Stimulated activated CD4-positive, alpha-beta T cell treated with anti-CD3 and anti-CD28 coated beads, Interleukin-12 subunit alpha, Interleukin-12 subunit beta, amount 100 ng/mL, for 4 hours (primary cell): ENCODE data around the gene PCDH12.
A peak's percentile ranks its signal among the peaks of the same experiment; 100 is the strongest.
"Not testable (repeated sequence)": the region's sequence is repeated elsewhere in the genome, so short reads cannot be mapped to it uniquely, and the experiment has no call there.

Source experiments
- DNase-seq: peaks from one replicate; pipeline ENCODE4 v3.0.0-alpha.2; 2020

The PCDH12 gene

DNA sequence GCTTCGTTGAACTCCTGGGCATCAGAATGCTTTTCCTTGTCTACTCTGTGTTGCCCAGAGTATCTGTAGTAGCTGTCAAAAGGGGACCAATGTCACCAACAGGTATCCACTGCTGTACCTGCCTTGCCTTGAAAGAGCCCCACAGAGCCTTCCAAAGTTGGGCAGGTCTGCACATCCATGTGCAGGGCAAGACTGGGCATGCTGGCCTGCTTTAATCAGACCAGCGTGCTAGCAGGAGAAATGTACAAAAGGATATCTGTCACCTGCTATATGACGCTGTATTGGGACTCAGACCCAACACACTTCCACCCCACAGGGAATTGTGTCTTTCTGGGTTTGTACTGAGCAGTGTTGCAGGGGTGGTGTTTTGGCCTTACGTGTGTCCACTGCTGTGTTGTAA is 22.5 kb downstream of the PCDH12 start:
- no peak for DNase-seq

DNA sequence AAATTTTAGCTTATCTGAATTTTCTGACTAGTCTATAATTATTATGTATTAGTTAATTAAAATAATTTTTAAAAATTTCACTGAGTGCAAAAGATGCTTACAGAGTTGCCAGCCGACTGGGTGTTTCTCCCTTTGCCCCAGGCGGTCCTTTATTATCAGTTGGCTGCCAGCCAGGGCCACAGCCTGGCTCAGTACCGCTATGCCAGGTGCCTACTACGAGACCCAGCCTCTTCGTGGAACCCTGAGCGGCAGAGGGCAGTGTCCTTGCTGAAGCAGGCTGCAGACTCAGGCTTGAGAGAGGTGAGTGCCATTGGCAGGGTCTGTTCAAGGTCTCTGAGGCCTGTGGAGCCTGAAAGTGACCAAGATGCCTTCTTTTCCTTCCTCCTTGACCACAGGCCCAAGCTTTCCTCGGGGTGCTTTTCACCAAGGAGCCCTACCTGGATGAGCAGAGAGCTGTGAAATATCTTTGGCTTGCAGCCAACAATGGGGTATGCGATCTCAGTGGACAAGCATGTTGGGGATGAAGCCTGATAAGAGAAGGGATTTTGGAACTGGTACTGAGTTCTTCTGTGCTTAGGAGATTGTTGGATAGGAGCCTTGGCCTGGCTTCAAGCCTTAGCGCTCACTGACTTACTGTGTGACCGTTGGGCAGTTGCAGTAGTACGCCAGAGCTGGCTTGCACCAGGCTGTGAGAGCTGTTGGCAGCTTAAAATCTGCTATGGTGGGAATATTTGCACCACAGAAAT is 23.7 kb downstream of the PCDH12 start:
- DNase-seq, result no peak

DNA sequence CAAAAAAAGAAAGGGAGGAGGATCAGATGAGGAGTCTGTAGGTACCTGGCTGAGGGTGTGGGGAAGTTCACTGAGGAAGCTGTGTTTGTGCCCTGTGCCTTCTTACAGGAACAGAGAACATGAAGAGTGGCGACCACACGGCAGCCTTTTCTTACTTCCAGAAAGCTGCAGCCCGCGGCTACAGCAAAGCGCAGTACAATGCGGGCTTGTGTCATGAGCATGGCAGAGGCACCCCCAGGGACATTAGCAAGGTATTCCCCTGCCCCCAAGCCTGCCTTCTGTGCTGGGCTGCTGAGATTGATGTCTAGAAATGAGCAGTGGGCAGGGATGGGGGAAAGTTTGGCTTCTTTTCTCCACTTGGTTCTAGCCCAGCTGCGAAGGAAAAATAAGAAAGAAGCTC is 24.9 kb downstream of the PCDH12 start:
- no peak for DNase-seq

DNA sequence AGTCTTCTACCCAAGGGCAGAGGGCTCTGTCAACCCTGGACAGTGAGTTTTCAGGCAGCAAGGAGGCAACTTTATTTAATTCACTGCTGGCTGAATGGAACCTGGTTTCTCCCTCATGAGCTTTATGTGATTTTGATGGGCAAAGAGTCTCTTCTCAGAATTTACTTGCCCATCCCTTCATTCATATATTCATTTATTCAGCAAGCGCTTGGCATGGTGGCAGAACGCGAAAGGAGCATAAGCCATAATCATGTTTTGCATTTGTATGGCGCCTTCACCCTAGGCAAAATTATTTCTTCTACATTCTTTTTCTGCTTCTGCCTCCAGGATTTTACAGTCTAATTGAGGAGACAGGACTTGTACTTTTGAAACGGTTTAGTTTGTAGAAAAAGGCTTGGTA is 26.3 kb downstream of the PCDH12 start:
- DNase-seq, result no peak

DNA sequence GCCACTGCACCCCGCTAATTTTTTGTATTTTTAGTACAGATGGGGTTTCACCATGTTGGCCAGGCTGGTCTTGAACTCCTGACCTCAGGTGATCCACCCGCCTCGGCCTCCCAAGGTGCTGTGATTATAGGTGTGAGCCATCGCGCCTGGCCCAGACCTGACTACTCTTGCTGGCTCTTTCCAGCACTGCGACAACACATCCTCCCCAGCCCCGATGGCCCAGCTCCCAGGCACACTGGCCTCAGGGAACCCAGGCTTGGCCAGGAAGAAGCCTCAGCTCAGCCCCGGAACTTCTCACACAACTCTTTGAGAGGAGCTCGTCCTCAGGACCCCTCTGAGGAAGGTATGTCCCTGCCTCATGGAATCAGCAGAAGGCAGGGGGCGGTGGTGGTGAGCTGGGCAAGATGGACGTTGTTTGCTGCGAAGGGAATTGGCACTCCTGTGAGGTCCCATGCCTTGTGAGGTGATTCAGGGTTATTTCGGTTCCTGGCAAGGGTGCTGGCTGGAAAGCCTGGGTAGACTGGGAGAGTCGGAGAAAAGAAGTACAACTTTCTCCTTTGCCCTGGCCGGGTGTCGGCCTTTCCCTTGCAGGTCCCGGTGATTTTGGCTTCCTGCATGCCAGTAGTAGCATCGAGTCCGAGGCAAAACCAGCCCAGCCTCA is 28.5 kb downstream of the PCDH12 start:
- DNase-seq, result no peak

DNA sequence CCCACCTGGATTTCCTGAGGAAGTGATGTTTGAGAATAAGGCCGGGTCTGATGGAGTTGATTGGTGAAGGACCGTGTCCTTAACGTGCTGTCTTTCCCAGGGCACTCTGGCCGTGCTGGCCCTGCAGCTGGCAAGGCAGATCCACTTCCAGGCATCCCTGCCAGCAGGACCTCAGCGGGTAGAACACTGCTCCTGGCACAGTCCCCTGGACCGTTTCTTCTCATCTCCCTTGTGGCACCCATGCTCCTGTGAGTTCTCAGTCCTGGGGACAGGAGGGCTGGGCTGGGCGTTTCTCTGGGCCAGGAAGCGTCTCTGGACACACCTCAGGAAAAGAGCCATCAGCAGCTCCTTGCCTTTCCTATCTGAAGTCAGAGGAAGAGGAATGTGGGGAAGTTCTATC is 30.0 kb downstream of the PCDH12 start:
- no peak for DNase-seq

DNA sequence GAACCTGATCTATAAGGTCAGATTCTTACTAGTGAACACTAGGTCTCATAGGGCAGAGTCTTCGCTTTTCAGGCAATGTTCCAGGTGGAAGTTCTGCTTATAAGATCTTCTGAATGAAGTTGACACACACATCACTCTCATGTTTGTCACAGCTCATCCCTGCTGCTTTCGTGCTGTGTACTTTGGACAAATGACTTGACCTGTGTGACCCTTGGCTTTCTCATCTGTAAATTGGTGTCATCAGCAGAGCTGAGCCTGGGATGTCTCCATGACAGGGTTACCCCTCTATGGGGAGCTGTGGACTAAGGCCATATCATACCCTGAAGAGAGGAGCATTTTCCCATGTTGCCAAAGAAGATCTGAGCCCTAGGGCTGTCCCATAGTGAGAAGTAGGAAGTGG is 31.6 kb downstream of the PCDH12 start:
- no peak for DNase-seq

DNA sequence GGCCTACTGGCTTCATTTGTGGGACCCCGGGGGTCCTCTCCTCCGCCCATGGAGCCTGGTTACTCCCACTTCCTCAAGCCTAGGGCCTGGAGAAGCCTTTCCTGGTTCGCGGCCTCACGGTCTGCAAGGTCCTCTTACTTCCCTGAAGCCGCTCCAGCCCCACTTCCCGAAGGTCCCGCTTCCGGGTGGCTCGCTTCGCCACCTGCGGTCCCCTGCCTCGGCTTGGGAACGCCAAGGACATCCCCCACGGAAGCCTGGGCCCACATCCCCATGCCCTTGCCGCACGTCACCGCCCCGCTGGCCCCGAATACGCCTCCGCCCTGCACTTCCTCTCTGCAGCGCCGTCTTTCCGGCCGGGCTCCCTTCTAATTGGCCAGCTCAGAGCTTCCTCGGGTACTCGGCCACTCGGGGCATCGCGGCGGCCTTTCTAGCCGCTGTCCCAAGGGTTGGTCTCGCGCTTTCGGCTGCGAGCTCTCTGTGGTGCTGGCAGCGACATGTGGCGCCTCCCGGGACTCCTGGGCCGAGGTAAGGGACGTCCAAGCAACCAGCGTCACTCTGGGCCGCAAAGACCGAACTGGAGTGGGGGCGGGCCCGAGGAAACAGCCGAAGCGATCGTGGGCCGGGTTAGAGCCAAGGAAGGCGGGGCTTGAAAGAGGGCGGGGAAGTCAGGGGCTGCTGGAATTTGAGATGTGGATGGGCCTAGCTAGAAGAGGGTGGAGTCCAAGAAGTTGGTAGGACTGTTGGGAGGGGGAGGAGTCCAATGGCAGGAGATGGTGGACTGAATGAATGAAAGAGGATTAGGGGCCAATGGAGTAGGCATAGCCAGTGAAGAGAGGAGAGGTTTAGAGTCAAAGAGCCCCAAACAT is 34.3 kb downstream of the PCDH12 start, which contains the start of gene DELE1:
Gene DELE1 (plus strand): TSS at position 424 of the 866 bp plus-strand sequence. CDS start 71 bp downstream, at position 495.
- DNase-seq, result peak; percentile 95

DNA sequence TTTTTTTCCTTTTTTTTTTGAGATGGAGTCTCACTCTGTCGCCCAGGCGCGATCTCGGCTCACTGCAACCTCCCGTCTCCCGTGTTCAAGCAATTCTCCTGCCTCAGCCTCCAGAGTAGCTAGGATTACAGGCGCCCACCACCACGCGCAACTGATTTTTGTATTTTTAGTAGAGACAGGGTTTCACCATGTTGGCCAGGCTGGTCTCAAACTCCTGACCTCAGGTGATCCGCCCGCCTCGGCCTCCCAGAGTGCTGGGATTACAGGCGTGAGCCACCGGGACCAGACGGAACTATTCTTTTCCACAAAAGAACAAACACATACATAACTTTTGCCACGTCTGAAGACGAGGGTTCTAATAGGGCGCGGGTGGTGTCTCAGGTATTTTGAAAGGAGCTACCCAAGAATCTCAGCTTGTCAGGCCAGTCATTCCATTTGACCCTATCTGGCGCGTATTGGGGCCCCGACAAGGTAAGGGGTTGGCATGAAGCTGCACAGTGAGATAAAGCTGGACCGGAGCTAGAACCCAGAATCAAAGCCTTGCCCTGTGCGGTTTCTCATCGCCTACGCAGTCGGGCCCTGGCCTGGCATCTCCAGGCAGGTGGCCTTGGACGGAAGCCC is 35.1 kb downstream of the PCDH12 start:
- DNase-seq, result not testable (repeated sequence)

DNA sequence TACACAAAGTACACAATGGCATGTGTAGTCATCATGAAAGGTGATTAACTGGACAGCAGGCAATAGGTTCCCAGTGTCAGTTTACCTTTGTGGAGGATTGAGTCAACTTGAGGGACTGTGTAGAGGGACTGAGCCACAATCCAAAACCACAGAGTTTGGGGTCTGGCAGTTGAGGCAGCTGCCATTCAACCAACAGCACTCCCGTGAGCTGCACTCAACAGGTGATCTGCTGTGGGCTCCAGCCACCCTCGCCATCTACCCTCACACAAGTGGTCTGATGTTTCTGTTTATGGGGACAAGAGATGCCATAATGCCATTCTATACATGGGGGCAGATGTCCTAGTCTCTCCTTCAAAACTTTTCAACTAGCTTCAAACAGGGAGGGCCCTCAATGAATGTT is 37.2 kb downstream of the PCDH12 start:
- DNase-seq, result no peak

DNA sequence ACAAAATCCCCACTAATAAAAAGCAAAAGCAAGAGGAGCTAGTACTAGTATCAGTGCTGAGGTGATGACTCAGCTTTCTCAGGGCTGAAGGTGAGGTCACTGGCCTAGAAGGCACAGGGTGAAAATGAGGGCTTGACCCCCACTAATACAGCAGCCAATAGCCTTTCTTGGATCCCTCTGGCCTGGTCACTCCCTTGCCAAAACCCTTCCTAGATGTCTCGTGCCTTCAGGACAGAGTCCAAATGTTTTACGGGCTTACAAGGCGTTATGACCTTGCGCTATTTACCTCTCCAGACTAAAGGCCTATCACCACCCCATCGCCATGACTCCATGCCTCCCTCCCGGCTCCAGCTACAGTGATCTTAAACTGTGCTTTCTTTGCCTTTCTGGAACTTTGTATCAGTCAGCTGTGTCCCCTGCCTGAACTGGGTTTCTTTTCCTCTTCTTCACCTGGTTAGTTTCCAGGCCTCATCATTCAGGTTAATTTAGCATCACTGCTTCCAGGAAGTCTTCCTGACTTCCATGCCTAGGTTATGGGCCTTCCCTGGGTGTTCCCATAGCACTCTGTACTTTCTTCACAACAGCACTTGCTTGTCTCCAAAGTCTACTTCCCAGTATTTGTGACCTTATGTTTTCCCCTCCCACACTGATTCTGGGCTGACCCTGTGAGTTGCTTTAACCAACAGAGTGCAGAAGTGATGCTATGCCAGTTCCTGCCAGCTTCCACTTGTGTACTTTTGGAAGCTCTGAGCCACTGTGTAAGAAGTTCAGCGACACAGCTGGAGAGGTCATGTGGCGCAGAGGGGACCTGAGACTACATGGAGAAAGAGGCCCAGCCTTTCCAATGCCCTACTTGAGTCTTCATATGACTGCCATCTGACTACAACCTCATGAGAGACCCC is 38.5 kb downstream of the PCDH12 start:
- DNase-seq, result no peak

DNA sequence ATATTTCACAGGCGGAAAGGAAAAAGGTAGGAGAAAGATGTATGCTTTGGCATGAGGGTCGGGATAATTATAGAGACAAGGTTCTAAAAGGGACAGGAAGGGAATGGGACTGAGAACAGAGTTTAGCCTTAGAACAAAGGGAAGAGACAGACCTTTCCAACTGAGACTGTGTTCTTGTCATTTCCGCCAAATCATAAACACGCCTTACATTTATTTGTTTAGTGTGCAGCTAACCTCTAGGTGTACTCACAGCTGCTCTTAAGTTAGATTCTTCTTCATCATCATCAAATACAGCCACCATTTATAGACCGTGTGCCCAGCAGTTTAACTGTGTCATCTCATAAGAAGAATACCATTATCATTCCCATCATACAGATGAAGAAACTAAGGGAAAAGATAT is 40.2 kb downstream of the PCDH12 start:
- DNase-seq, result no peak

DNA sequence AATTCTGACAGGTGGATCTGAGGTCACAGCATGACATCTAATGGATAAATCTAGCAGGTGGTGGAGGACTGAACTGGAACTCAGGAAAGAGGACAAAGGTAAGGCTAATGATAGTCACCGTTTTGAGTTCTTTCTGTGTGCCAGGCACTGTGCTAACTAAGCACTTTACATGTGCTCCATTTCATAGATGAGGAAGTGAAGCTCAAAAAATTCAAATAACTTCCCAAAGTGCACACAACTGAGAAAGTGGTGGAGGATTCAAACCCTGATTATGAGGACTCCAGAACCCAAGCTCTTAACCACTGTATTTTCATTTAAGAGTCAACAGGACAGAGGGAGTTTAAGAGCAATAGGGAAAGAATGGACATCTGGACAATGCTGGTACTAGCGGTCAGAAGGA is 41.5 kb downstream of the PCDH12 start:
- no peak for DNase-seq

DNA sequence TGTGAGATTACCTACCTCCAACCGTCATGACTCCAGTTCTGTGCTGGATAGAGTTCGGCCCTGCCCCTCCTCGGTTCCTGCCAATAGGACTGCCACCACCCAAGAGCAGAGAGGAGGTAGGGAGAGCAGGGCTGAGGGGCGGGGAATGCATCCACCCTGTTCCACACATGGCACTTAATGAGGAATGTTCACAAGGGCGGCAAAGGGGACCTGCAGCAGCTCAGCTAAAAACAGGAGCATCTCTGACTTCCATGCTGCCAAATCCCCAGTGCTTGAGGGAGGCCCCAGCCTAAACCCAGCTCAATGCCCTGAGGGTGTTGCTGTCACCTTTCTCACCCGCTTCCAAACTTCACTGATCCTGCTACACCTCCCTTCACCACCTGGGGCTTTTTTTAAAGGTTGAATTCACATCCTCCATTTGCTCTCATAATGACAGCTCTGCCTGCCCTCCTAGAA is 42.1 kb downstream of the PCDH12 start:
- DNase-seq, result no peak

DNA sequence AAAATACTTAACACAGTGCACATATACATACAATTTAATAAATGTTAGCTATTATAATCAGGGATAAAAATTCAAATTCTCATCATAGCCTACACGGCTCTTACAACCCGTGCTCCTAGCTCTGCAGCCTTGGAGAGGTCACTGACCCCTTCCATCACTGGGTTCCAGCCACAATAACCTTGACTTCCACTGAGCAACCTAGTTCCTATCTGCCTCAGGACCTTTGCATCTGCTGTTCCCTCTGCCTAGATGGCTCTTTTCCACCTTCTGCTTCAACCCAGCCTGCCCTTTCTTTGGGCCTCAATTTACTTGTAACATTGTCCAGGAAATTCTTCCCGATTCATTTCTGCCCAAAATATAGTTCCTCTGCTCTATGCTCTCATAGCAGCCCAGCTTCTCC is 43.2 kb downstream of the PCDH12 start:
- DNase-seq, result no peak

DNA sequence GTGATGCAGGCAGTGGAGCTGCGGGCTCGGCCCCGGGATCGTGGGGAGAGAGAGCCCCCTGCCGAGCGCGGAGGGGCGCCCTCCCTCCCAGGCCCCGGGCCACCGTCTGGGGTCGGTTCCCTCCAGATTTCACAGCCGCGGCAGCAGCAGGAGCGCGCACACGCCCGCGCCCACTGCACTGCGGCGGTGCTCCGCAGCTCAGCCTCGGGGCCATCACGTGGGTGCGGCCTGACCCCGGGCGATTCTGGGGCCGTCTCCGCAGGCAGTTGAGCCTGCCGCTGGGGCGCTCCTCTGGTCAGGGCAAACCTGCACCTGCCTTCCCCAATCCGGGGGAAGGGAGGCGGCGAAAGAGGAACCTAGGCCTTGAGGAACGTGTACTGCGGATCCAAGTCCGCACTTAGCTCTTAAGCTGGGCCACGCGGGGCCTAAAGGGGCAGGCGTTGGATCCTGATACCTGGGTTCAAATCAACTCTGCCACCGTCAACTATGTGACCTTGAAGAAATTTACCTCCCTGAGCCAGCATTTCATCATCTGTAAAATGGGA is 43.7 kb downstream of the PCDH12 start:
- peak; percentile 12 for DNase-seq

DNA sequence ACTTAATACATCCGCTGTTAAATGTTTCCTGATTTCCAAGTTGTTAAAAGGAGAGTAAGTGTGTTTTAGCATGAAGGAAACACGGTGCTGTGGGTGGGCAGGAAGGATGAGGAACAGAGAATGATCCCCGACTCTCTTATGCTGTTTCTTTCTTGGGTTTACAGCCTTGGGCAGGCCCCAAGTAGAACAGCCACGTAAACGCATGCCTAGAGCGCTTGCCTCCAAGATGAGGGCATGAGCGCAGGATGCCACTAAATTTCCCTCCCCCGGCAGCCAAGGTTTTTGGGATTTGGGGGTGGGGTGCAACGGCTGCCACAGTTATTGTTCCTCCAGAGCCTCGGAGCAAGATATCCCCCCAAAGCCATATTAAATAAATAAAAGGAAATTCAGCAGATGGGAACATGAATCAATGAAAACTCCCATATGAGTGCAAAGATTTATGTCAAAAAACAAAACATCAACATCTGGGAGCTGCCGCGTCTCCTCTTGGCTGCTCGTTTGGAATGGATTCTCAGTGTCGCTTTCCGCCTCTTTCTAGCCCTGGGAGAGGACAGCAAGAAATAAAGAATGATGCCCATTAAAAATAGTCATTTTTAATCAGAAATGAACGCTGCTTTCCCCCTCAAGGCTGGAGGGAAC is 44.3 kb downstream of the PCDH12 start:
- no peak for DNase-seq

DNA sequence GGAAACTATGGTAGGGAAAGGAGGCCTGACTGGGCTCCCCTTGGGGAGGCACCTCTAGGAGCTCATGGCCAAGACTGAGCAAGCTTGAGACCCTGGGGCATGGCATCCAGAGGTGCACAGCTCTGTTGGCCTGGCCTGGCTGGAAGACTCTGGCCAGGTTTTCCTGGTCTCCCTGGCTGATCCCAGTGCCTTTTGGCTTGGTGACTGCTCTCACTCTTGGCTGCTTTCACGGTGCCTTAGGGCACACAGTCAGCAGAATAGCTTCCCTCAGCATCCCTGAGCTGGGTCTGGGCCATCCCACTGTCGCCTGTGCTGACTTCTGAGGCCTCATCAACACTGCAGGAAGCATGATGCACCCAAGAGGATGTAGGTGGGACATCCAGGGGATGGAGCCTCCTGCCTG is 47.7 kb downstream of the PCDH12 start:
- DNase-seq, result no peak

DNA sequence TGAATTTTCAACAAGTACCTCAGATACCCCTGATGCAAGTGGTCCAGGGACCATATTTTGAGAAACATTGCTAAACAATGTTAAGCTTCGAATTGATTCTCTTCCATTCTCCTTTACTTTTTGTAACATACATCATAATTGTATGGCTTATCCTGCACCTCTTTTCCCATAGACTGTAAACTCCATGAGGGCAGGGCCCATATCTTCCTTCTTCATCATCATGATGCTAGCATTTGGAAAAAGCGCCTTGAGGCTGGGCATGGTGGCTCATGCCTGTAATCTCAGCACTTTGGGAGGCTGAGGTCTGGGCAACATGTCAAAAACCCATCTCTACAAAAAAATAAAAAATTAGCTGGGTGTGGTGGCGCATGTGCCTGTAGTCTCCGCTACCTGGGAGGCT is 48.8 kb downstream of the PCDH12 start:
- no peak for DNase-seq

DNA sequence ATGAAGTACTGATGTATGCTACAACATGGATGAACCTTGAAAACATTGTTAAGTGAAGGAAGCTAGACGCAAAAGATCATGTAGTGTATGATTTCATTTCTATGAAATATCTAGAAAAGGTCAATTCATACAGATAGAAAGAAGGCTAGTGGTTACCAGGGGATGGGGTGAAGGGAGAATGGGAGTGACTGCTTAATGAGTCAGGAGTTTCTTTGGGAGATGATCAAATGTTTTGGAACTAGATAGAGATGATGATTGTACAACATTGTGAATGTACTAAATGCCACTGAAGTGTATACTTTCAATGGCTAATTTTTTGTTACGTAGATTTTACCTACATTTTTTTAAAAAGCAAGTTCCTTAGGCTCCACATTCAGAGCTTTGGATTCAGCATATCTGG is 49.2 kb downstream of the PCDH12 start:
- no peak for DNase-seq

DNA sequence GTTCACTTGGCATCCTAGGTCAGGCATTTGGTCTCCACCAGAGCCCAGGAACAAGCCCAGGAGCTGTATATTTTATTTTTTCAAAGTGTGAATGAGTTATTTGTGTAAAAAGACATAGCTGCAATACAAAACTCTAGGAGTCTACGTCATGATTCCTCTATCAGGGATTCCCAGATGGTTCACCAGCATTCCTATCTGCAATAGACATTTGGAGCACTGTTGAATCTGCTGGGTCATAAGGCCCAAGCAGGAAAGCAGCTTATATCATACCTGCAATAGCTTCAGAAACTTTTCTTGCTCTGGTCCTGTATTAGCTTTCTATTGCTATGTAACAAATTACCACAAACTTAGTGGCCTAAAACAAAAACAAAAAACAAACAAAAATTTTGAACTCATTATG is 51.0 kb downstream of the PCDH12 start:
- no peak for DNase-seq
